Adrenal gland (tissue), 5 donors: Measurements from ENCODE around the gene ZSWIM8.
"Not testable (repeated sequence)": the region's sequence is repeated elsewhere in the genome, so short reads cannot be mapped to it uniquely, and the experiment has no call there.

Experiments
- CTCF ChIP-seq, 6 experiments: fragments of 450-650 bp in 4 of 6; fragments of 200-600 bp in 2 of 6; sonication (generic) in 1 of 6; IDR thresholded peaks; 1 replicate in 5 of 6; 2 replicates in 1 of 6; pipeline versions ENCODE4 v1.5.1 to v1.8.0; 2016 to 2021; ENCODE audit warnings: antibody characterized with exemption in 6 of 6, mild to moderate bottlenecking in 2 of 6, moderate library complexity in 1 of 6
- POLR2A ChIP-seq, 2 donors: fragments of 450-650 bp; IDR thresholded peaks; one replicate each; pipeline ENCODE4 v1.6.1; 2017; ENCODE audit warnings: antibody characterized with exemption in 2 of 2, mild to moderate bottlenecking in 2 of 2, moderate library complexity in 1 of 2
- donor health status: DM: no; HTN: no; CAD: no.

DNA sequence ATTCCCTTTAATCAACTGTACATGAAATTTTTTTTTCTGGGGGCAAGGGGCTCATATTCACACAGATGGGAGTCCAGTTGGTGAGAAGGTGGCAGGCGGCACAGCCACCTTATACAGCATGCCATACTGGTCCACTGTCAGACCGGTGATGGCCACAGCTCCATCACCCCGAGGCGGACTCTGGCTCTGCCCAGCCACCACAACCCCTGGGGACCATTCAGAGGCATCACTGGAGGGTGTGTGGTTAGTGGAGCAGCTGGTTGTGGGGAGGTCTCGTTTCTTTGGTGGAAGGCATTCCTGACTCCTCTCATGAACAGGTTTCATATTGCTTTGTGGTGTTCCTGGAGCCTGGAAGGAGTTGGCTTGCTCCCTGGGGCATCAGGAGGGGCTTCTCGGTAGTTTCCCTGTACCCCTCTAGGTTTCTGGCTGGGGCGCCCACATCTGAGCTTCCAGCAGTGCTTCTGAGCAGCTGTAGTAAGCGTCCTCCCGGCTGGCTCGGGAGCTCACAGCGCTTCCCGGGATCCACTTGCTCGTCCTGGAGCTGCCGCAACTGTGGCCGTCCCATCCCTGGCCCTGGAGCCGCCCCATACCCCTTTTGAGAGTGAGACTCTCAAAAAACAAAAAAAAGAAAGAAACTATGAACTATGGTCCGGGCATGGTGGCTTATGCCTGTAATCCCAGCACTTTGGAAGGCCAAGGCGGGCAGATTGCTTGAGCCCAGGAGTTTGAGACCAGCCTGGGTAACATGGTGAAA is 44.7 kb upstream of the ZSWIM8 start:
- TF ChIP-seq CTCF, POLR2A (IDR thresholded peaks at IDR 0.05): not testable (repeated sequence)
